ENCODE results near the gene TP53TG5.

The TP53TG5 gene

DNA sequence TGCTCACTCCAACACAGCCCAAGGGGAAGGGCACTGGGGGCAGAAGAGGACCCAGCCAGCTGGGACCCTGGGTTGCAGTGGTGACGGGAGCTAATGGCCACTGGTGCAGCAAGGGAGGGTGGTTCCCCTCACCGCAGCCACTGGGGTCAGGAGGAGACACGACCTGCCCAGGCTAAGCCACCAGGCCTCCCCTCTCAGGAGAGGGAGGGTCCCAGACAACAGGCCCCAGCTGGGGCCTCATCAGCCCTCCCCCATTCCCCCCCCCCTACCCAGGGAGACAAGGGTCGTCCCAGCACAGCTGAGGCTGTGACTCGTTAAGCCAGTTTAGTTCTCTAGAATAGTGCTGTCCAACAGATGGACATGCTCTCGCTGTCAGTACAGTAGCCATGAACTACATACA lies 52.8 kb downstream of the TP53TG5 start:
- DNase-seq (ENCODE audit: low read depth in 2 of 2), result no peak

DNA sequence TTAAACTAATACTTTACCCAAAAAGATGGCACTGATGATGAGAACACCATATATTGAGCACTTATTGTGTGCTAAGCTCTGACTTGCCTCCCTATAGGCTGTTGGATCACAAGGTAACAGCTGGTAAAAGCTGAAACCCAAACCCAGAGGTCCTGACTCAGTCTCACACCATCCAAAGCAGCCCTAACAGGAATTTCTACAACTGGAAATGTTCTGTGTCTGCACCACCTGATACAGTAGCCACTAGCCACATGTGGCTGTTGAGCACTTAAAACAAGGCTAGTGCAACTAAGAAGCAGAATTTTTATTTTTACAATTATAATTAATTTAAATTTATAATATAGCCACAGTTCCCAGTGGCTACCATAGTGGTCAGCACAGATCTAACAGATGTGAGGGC lies 54.4 kb downstream of the TP53TG5 start:
- DNase-seq (ENCODE audit: low read depth in 2 of 2), result no peak

DNA sequence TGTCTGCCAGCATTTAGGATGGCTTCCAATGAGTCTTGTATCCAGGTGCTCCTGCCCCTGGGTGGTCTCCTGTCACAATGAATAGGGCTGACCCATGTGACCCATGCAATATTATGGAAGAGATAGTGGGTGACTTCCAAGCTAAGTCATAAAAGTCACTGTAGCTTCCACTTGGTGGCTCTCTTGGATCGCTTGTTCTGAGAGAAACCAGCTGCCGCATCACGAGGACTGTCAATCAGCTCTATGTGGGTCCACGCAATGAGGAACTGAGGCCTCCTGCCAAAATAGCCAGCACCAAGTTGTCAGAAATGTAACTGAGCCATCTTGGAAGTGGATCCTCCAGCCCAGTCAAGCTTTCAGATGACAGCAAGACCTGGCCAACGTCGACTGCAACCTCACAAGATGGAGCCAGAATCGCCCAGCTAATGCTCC lies 55.2 kb downstream of the TP53TG5 start:
- DNase-seq (ENCODE audit: low read depth in 2 of 2), result no peak
